SK-N-SH treated with all-trans-retinoic acid at 6 μM for 48 hours (cell line): ENCODE data around the gene CTAG1A.
A peak's percentile ranks its signal among the peaks of the same experiment; 100 is the strongest.
"Not testable (repeated sequence)": the region's sequence is repeated elsewhere in the genome, so short reads cannot be mapped to it uniquely, and the experiment has no call there.

ENCODE experiments used
- ATAC-seq: fragments of 200-7000 bp; cut with Tn5 transposase; 3 replicates; pipeline ENCODE4 v1.9.1; 2020; ENCODE audit warnings: mild to moderate bottlenecking, moderate library complexity
- ARNTL ChIP-seq: fragments of 450-650 bp; formaldehyde crosslinking; IDR thresholded peaks from 2 replicates; pipeline ENCODE4 v1.5.0; 2020; ENCODE audit warnings: low read depth, mild to moderate bottlenecking, moderate library complexity, borderline replicate concordance
- BACH2 ChIP-seq: fragments of 250-450 bp; sonication (Bioruptor Pico); IDR thresholded peaks from 2 replicates; pipeline ENCODE4 v1.9.0; 2021; ENCODE audit warnings: mild to moderate bottlenecking, borderline replicate concordance
- CREB5 ChIP-seq: fragments of 250-450 bp; sonication (Bioruptor Pico); IDR thresholded peaks from 2 replicates; pipeline ENCODE4 v1.5.1; 2020; ENCODE audit warnings: low read depth, mild to moderate bottlenecking, moderate library complexity
- CSDC2 ChIP-seq: fragments of 250-450 bp; sonication (Bioruptor Pico); IDR thresholded peaks from 2 replicates; pipeline ENCODE4 v1.5.0; 2020; ENCODE audit warnings: mild to moderate bottlenecking, moderate library complexity
- CSRNP3 ChIP-seq: fragments of 250-450 bp; sonication (Bioruptor Pico); IDR thresholded peaks from 2 replicates; pipeline ENCODE4 v1.5.1; 2021; ENCODE audit warnings: mild to moderate bottlenecking, moderate library complexity
- ESRRG ChIP-seq: fragments of 250-450 bp; sonication (Bioruptor Pico); IDR thresholded peaks from 2 replicates; pipeline ENCODE4 v1.6.1; 2021; ENCODE audit warnings: mild to moderate bottlenecking
- GLIS3 ChIP-seq: fragments of 250-450 bp; sonication (Bioruptor Pico); IDR thresholded peaks from 2 replicates; pipeline ENCODE4 v1.5.0; 2020; ENCODE audit warnings: mild to moderate bottlenecking, moderate library complexity
- OSR1 ChIP-seq: fragments of 250-450 bp; sonication (Bioruptor Pico); IDR thresholded peaks from 2 replicates; pipeline ENCODE4 v1.8.0; 2022; ENCODE audit warnings: moderate library complexity, mild to moderate bottlenecking, inconsistent platforms
- PATZ1 ChIP-seq: fragments of 250-450 bp; sonication (Bioruptor Pico); IDR thresholded peaks from 2 replicates; pipeline ENCODE4 v1.8.0; 2020; ENCODE audit warnings: mild to moderate bottlenecking, moderate library complexity, borderline replicate concordance
- POU6F1 ChIP-seq: fragments of 250-450 bp; sonication (Bioruptor Pico); IDR thresholded peaks from 2 replicates; pipeline ENCODE4 v1.8.0; 2021; ENCODE audit warnings: low read depth, mild to moderate bottlenecking, moderate library complexity, borderline replicate concordance
- PPARA ChIP-seq: fragments of 250-450 bp; sonication (Bioruptor Pico); IDR thresholded peaks from 2 replicates; pipeline ENCODE4 v1.5.0; 2020; ENCODE audit warnings: mild to moderate bottlenecking, borderline replicate concordance
- SNAI2 ChIP-seq: fragments of 250-450 bp; sonication (Bioruptor Pico); IDR thresholded peaks from 2 replicates; pipeline ENCODE4 v1.5.0; 2020; ENCODE audit warnings: mild to moderate bottlenecking, moderate library complexity
- TCF4 ChIP-seq: fragments of 250-450 bp; sonication (Bioruptor Pico); IDR thresholded peaks from 2 replicates; pipeline ENCODE4 v1.8.0; 2021; ENCODE audit warnings: mild to moderate bottlenecking, moderate library complexity, borderline replicate concordance
- TOX ChIP-seq: fragments of 250-450 bp; sonication (Bioruptor Pico); IDR thresholded peaks from 2 replicates; pipeline ENCODE4 v1.8.0; 2021; ENCODE audit warnings: mild to moderate bottlenecking, moderate library complexity, borderline replicate concordance
- TSHZ2 ChIP-seq: fragments of 250-450 bp; sonication (Bioruptor Pico); IDR thresholded peaks from 2 replicates; pipeline ENCODE4 v1.5.0; 2020; ENCODE audit warnings: mild to moderate bottlenecking, moderate library complexity
- ZC3H10 ChIP-seq: fragments of 250-450 bp; sonication (Bioruptor Pico); IDR thresholded peaks from 2 replicates; pipeline ENCODE4 v1.5.1; 2021; ENCODE audit warnings: mild to moderate bottlenecking, moderate library complexity
- ZFP3 ChIP-seq: fragments of 250-450 bp; sonication (Bioruptor Pico); IDR thresholded peaks from 2 replicates; pipeline ENCODE4 v1.5.0; 2020; ENCODE audit warnings: mild to moderate bottlenecking, moderate library complexity
- ZFP30 ChIP-seq: fragments of 450-650 bp; formaldehyde crosslinking; IDR thresholded peaks from 2 replicates; pipeline ENCODE4 v1.5.0; 2022; ENCODE audit warnings: mild to moderate bottlenecking, moderate library complexity
- ZNF565 ChIP-seq: fragments of 450-650 bp; formaldehyde crosslinking; conservative IDR thresholded peaks from 2 replicates; pipeline ENCODE4 v1.5.0; 2020; ENCODE audit warnings: low read depth, mild to moderate bottlenecking, moderate library complexity
- ZNF8 ChIP-seq: fragments of 450-650 bp; formaldehyde crosslinking; IDR thresholded peaks from 2 replicates; pipeline ENCODE4 v1.5.0; 2020; ENCODE audit warnings: mild to moderate bottlenecking, moderate library complexity

CTAG1A gene

GRCh38 chrX:154584585-154585183 is at the start of gene CTAG1A:
CTAG1A (plus strand) TSS chrX:154585133; CDS start chrX:154585207, 74 bp downstream.
- ATAC-seq, result not testable (repeated sequence)

- no peak for ATAC-seq
- TF ChIP-seq ZNF8 (no peak), SNAI2 (CRISPR knock-in tag) (no peak), CSDC2 (CRISPR knock-in tag) (no peak), GLIS3 (CRISPR knock-in tag) (no peak), POU6F1 (no peak), TSHZ2 (CRISPR knock-in tag) (no peak), CSRNP3 (CRISPR knock-in tag) (no peak), TOX (CRISPR knock-in tag) (no peak), ESRRG (CRISPR knock-in tag) (no peak), OSR1 (CRISPR knock-in tag) (no peak), ZFP3 (CRISPR knock-in tag) (no peak), TCF4 (no peak), ARNTL (CRISPR knock-in tag) (no peak), PATZ1 (CRISPR knock-in tag) (no peak), BACH2 (no peak), ZFP30 (CRISPR knock-in tag) (no peak), ZC3H10 (no peak), ZNF565 (CRISPR knock-in tag) (no peak), CREB5 (CRISPR knock-in tag) (no peak), PPARA (no peak)
These were observed 49.0 kb upstream of the CTAG1A start for GRCh38 chrX:154535892-154536291.

GRCh38 chrX:154539077-154539476 is 45.9 kb upstream of the CTAG1A start:
- TF ChIP-seq TSHZ2 (CRISPR knock-in tag) (0 out of 2 replicates have a peak, but pooled peaks have one; percentile 25), PATZ1 (CRISPR knock-in tag) (no peak)
- TF ChIP-seq, all 23 proteins: peak for 1
- ATAC-seq, result peak; percentile 11; the same call in 2 of the 3 replicates

GRCh38 chrX:154540365-154540764 is 44.6 kb upstream of the CTAG1A start:
- ATAC-seq, result not testable (repeated sequence)
